GM21367 (cell line): ENCODE measurements around the gene CMKLR1.

Experiments
- ATAC-seq: cut with Tn5 transposase; IDR thresholded peaks from one replicate; pipeline ENCODE4 v1.9.1; 2021; ENCODE audit not compliant: unreplicated experiment

CMKLR1 gene

GRCh38 chr12:108270035-108270848, 68.9 kb downstream of the CMKLR1 start:
- ATAC-seq: no peak

- ATAC-seq: no peak
These were observed 69.9 kb downstream of the CMKLR1 start for GRCh38 chr12:108269224-108269623.

GRCh38 chr12:108268397-108268796, 70.7 kb downstream of the CMKLR1 start:
- no peak for ATAC-seq

GRCh38 chr12:108267450-108267849, 71.7 kb downstream of the CMKLR1 start:
- ATAC-seq: no peak

- ATAC-seq: no peak
These were observed 73.0 kb downstream of the CMKLR1 start for GRCh38 chr12:108266131-108266530.

GRCh38 chr12:108265505-108265904, 73.6 kb downstream of the CMKLR1 start:
- no peak for ATAC-seq

GRCh38 chr12:108260969-108261368, 78.1 kb downstream of the CMKLR1 start:
- no peak for ATAC-seq

- no peak for ATAC-seq
These were observed 79.1 kb downstream of the CMKLR1 start for GRCh38 chr12:108260039-108260438.

- no peak for ATAC-seq
These were observed 81.5 kb downstream of the CMKLR1 start for GRCh38 chr12:108257610-108258106.

GRCh38 chr12:108257004-108257403, 82.1 kb downstream of the CMKLR1 start:
- no peak for ATAC-seq

- no peak for ATAC-seq
These were observed 83.9 kb downstream of the CMKLR1 start for GRCh38 chr12:108255252-108255602.

GRCh38 chr12:108254517-108255251, 84.4 kb downstream of the CMKLR1 start:
- ATAC-seq: no peak

- ATAC-seq: no peak
These were observed 85.1 kb downstream of the CMKLR1 start for GRCh38 chr12:108254030-108254429.

- no peak for ATAC-seq
These were observed 85.6 kb downstream of the CMKLR1 start for GRCh38 chr12:108253540-108253939.

GRCh38 chr12:108252523-108252922, 86.6 kb downstream of the CMKLR1 start:
- no peak for ATAC-seq

GRCh38 chr12:108248011-108248410, 91.1 kb downstream of the CMKLR1 start:
- no peak for ATAC-seq

GRCh38 chr12:108247130-108247529, 92.0 kb downstream of the CMKLR1 start:
- ATAC-seq: no peak

- ATAC-seq: no peak
These were observed 97.0 kb downstream of the CMKLR1 start for GRCh38 chr12:108241986-108242703.

- ATAC-seq: no peak
These were observed 98.2 kb downstream of the CMKLR1 start for GRCh38 chr12:108240928-108241327.

GRCh38 chr12:108240027-108240785, 98.9 kb downstream of the CMKLR1 start:
- no peak for ATAC-seq

- no peak for ATAC-seq
These were observed 99.7 kb downstream of the CMKLR1 start for GRCh38 chr12:108239378-108239777.
